IMR-90 (cell line): ENCODE measurements around the gene BTN1A1. TPM values are rescaled to one million over a fixed set of nuclear protein-coding genes. Genes with fewer than 3 reads are reported as not detected.

Experiments used
- ATAC-seq: fragments of 200-7000 bp; cut with Tn5 transposase; 2 replicates; pipeline ENCODE4 v1.9.1; 2020; ENCODE audit warnings: low read depth, mild to moderate bottlenecking, moderate library complexity
- BruUV-seq: library from RNA; stranded (reverse); fragments of 400-500 nt; replicated peaks from 2 replicates; lab custom pipeline; 2021; lab: Mats Ljungman, UMichigan
- CTCF ChIA-PET: fragments of 300-600 bp; formaldehyde crosslinking; extraction: SDS; loops from one replicate; lab custom pipeline; 2021; ENCODE audit warnings: antibody characterized with exemption; lab: Yijun Ruan, JAX
- POLR2A ChIA-PET: fragments of 300-600 bp; sonication (Branson Sonifier 250); formaldehyde crosslinking; loops from one replicate; lab custom pipeline; 2022; ENCODE audit warnings: antibody characterized with exemption; ENCODE audit not compliant: unreplicated experiment; lab: Charles Lee
- DNase-seq: peaks from one replicate; pipeline ENCODE4 v3.0.0; 2013
- H2AFZ ChIP-seq: replicated peaks from 2 replicates; pipeline ENCODE3; 2013; ENCODE audit warnings: low read length, mild to moderate bottlenecking; ENCODE audit not compliant: poor library complexity
- H2AK5ac ChIP-seq: 2 replicates; pipeline ENCODE4 v1.6.1; 2013; ENCODE audit warnings: low read depth, low read length, inconsistent platforms
- H2AK9ac ChIP-seq: replicated peaks from 2 replicates; pipeline ENCODE3; 2013; ENCODE audit warnings: mild to moderate bottlenecking, low read depth, low read length, moderate library complexity; ENCODE audit not compliant: poor library complexity
- H2BK120ac ChIP-seq: 2 replicates; pipeline ENCODE4 v1.6.1; 2013; ENCODE audit warnings: low read depth, low read length, inconsistent platforms
- H2BK15ac ChIP-seq: 3 replicates; pipeline ENCODE4 v1.6.1; 2013; ENCODE audit warnings: low read depth, low read length, inconsistent platforms
- H2BK20ac ChIP-seq: 2 replicates; pipeline ENCODE4 v1.6.1; 2013; ENCODE audit warnings: low read depth, mild to moderate bottlenecking, inconsistent platforms, low read length, moderate library complexity
- H2BK5ac ChIP-seq: 2 replicates; pipeline ENCODE4 v1.6.1; 2013; ENCODE audit warnings: mild to moderate bottlenecking, low read depth, low read length, inconsistent platforms; ENCODE audit not compliant: poor library complexity, severe bottlenecking
- H3K14ac ChIP-seq: replicated peaks from 2 replicates; pipeline ENCODE4 v1.6.1; 2013; ENCODE audit warnings: low read depth, low read length, inconsistent platforms
- H3K18ac ChIP-seq: 2 replicates; pipeline ENCODE4 v1.6.1; 2013; ENCODE audit warnings: low read depth, low read length, control low read depth
- H3K23ac ChIP-seq: 2 replicates; pipeline ENCODE4 v1.6.1; 2013; ENCODE audit warnings: low read depth, low read length, inconsistent platforms
- H3K27ac ChIP-seq: 2 replicates; pipeline ENCODE4 v1.5.1; 2013; ENCODE audit warnings: mild to moderate bottlenecking, control low read depth, low read length; ENCODE audit not compliant: insufficient read depth
- H3K27me3 ChIP-seq: 2 replicates; pipeline ENCODE4 v1.6.1; 2013; ENCODE audit warnings: low read length; ENCODE audit not compliant: control insufficient read depth, insufficient read depth
- H3K36me3 ChIP-seq: 2 replicates; pipeline ENCODE4 v1.6.1; 2013; ENCODE audit warnings: low read length, mixed read lengths; ENCODE audit not compliant: control insufficient read depth, insufficient read depth
- H3K4ac ChIP-seq: 2 replicates; pipeline ENCODE4 v1.6.1; 2013; ENCODE audit warnings: low read depth, low read length, inconsistent platforms
- H3K4me1 ChIP-seq: 2 replicates; pipeline ENCODE4 v1.6.1; 2013; ENCODE audit warnings: low read length, mixed read lengths; ENCODE audit not compliant: control insufficient read depth, insufficient read depth
- H3K4me2 ChIP-seq: 2 replicates; pipeline ENCODE4 v1.6.1; 2013; ENCODE audit warnings: low read depth, mild to moderate bottlenecking, control low read depth, low read length, moderate library complexity
- H3K4me3 ChIP-seq: 2 replicates; pipeline ENCODE4 v1.5.1; 2013; ENCODE audit warnings: low read depth, mild to moderate bottlenecking, control low read depth, low read length, moderate library complexity; ENCODE audit not compliant: insufficient read depth
- H3K56ac ChIP-seq: 2 replicates; pipeline ENCODE4 v1.6.1; 2013; ENCODE audit warnings: low read length, inconsistent platforms; ENCODE audit not compliant: insufficient read depth; ENCODE audit errors: extremely low read depth
- H3K79me1 ChIP-seq, 2 experiments: 2 replicates each; pipeline ENCODE4 v1.6.1; 2013; ENCODE audit warnings: low read length in 2 of 2, inconsistent platforms in 1 of 2, low read depth in 1 of 2
- H3K9ac ChIP-seq: 2 replicates; pipeline ENCODE4 v1.6.1; 2013; ENCODE audit warnings: low read depth, low read length, control low read depth
- H3K9me1 ChIP-seq: 2 replicates; pipeline ENCODE4 v1.6.1; 2013; ENCODE audit warnings: low read length, inconsistent platforms; ENCODE audit not compliant: insufficient read depth
- H3K9me3 ChIP-seq: 2 replicates; pipeline ENCODE4 v1.6.1; 2013; ENCODE audit warnings: low read length; ENCODE audit not compliant: control insufficient read depth, insufficient read depth
- H4K20me1 ChIP-seq: 2 replicates; pipeline ENCODE4 v1.6.1; 2013; ENCODE audit warnings: low read length, inconsistent platforms; ENCODE audit not compliant: insufficient read depth
- H4K5ac ChIP-seq: 2 replicates; pipeline ENCODE4 v1.6.1; 2013; ENCODE audit warnings: mild to moderate bottlenecking, low read depth, low read length, control low read depth
- H4K8ac ChIP-seq, 2 experiments: 2 replicates each; pipeline ENCODE4 v1.6.1; 2013; ENCODE audit warnings: low read depth in 2 of 2, low read length in 2 of 2, control low read depth in 1 of 2, inconsistent platforms in 1 of 2
- H4K91ac ChIP-seq: 2 replicates; pipeline ENCODE4 v1.6.1; 2013; ENCODE audit warnings: low read depth, low read length, inconsistent platforms; ENCODE audit not compliant: insufficient read depth
- BHLHE40 ChIP-seq: fragments of 150-350 bp; IDR thresholded peaks from 2 replicates; pipeline ENCODE4 v1.6.1; 2016; ENCODE audit warnings: mild to moderate bottlenecking, low read depth, low read length
- CEBPB ChIP-seq: IDR thresholded peaks from 2 replicates; pipeline ENCODE4 v1.6.1; 2012; ENCODE audit warnings: low read depth, low read length, improper control_type of control experiment
- CHD1 ChIP-seq: IDR thresholded peaks from 2 replicates; pipeline ENCODE4 v1.6.1; 2012; ENCODE audit warnings: low read depth, low read length, improper control_type of control experiment
- CTCF ChIP-seq: conservative IDR thresholded peaks from 2 replicates; pipeline ENCODE4 v1.5.1; 2012; ENCODE audit warnings: mild to moderate bottlenecking, low read depth, low read length, improper control_type of control experiment
- ELK1 ChIP-seq: fragments of 150-350 bp; IDR thresholded peaks from 2 replicates; pipeline ENCODE4 v1.6.1; 2016; ENCODE audit warnings: low read depth, mild to moderate bottlenecking, low read length, moderate library complexity, borderline replicate concordance
- FOS ChIP-seq: fragments of 150-350 bp; IDR thresholded peaks from 2 replicates; pipeline ENCODE4 v1.6.1; 2016; ENCODE audit warnings: low read depth, low read length
- MAFK ChIP-seq: IDR thresholded peaks from 2 replicates; pipeline ENCODE4 v1.6.1; 2012; ENCODE audit warnings: low read depth, low read length, improper control_type of control experiment
- MXI1 ChIP-seq: IDR thresholded peaks from 2 replicates; pipeline ENCODE4 v1.6.1; 2012; ENCODE audit warnings: low read depth, mild to moderate bottlenecking, low read length, moderate library complexity, borderline replicate concordance
- NFE2L2 ChIP-seq: fragments of 150-350 bp; IDR thresholded peaks from 2 replicates; pipeline ENCODE4 v1.6.1; 2016; ENCODE audit warnings: low read depth, mild to moderate bottlenecking, low read length
- RAD21 ChIP-seq: IDR thresholded peaks from 2 replicates; pipeline ENCODE4 v1.6.1; 2012; ENCODE audit warnings: low read length, improper control_type of control experiment
- RCOR1 ChIP-seq: IDR thresholded peaks from 2 replicates; pipeline ENCODE4 v1.6.1; 2012; ENCODE audit warnings: mild to moderate bottlenecking, low read length, improper control_type of control experiment; ENCODE audit not compliant: insufficient replicate concordance
- RFX5 ChIP-seq: IDR thresholded peaks from 2 replicates; pipeline ENCODE4 v1.8.0; 2012; ENCODE audit warnings: low read depth, mild to moderate bottlenecking, low read length, moderate library complexity
- SMC3 ChIP-seq: fragments of 150-350 bp; IDR thresholded peaks from 2 replicates; pipeline ENCODE4 v1.6.1; 2016; ENCODE audit warnings: low read depth, mild to moderate bottlenecking, antibody characterized with exemption, low read length, moderate library complexity
- USF2 ChIP-seq: fragments of 150-350 bp; IDR thresholded peaks from 2 replicates; pipeline ENCODE4 v1.6.1; 2017; ENCODE audit warnings: mild to moderate bottlenecking, antibody characterized with exemption, low read length, low read depth
- WGBS, 2 experiments: methylation state at CpG; one replicate each; pipeline versions ENCODE4 v1.1.5 to v1.1.7; 2013; ENCODE audit warnings: missing lambda C conversion rate in 2 of 2; ENCODE audit not compliant: insufficient read length in 1 of 2; ENCODE audit errors: extremely low coverage in 2 of 2; 5-methylcytosine and 5-hydroxymethylcytosine counted together
- dilution Hi-C: fragments of 300-500 bp; cut with HindIII; formaldehyde crosslinking; loops from one replicate; pipeline ENCODE4 v1.14.3; 2018; ENCODE audit warnings: low sequenced_read_pairs; ENCODE audit not compliant: unreplicated experiment
- in situ Hi-C: fragments of 300-500 bp; cut with MboI; formaldehyde crosslinking; loops from 3 replicates; pipeline ENCODE4 v1.14.3; 2019; ENCODE audit warnings: low sequenced_read_pairs, inconsistent platforms, mixed read lengths
- intact Hi-C: fragments of 100-400 bp; cut with micrococcal nuclease; formaldehyde crosslinking; loops from 2 replicates; pipeline ENCODE4 v1.10.0; 2022
- polyA plus RNA-seq, 3 experiments: library from polyadenylated mRNA; depleted of rRNA; stranded (reverse); fragments of >200 nt; gene quantifications; 2 replicates each; pipeline ENCODE4 v1.2.3, GENCODE V29; 2012; ENCODE audit warnings: low replicate concordance in 1 of 3
- total RNA-seq: library from RNA; depleted of rRNA; stranded (reverse); fragments of >200 nt; gene quantifications from 2 replicates; pipeline ENCODE4 v1.2.3, GENCODE V29; 2012

Gene BTN1A1
- total and polyA plus RNA-seq, 2 of the 4 experiments (the other 2 are of a cell fraction): not detected

GRCh38 chr6:26489996-26490964 is 9.8 kb upstream of the BTN1A1 start:
- Histone ChIP-seq H3K79me1 (no peaks in the 10 kb centered on the region), H2AFZ (no peak overlapping the region), H3K9me1 (no peaks in the 10 kb centered on the region), H3K36me3 (no peaks in the 10 kb centered on the region), H4K8ac (no peak overlapping the region), H3K56ac (no peak overlapping the region), H3K4ac (no peak overlapping the region), H3K4me3 (no peak overlapping the region), H2AK5ac (no peak overlapping the region), H3K9ac (no peak overlapping the region), H4K91ac (no peak overlapping the region), H2BK120ac (no peak overlapping the region), H2BK15ac (no peak overlapping the region), H3K4me1 (no peaks in the 10 kb centered on the region), H2BK20ac (no peak overlapping the region), H2AK9ac (no peak overlapping the region), H3K4me2 (no peak overlapping the region), H3K23ac (no peak overlapping the region), H3K27ac (no peak overlapping the region), H3K18ac (no peak overlapping the region), H3K27me3 (peaks cover 2% of the 10 kb centered on the region), H4K20me1 (no peaks in the 10 kb centered on the region), H4K5ac (no peak overlapping the region), H2BK5ac (no peak overlapping the region), H3K14ac (no peak overlapping the region), H3K9me3 (peaks cover 3% of the 10 kb centered on the region; the same call in 1 of the 2 replicates)
- ChIA-PET CTCF (interaction anchor here (0.5 to 0.8 kb wide), 3 partner anchors 14 to 148 kb away, joined by 3 to 5 read pairs (median 3); no protein-coding TSS in a partner anchor), POLR2A (no interaction called here)
- 75% methylated on average over 2 of the region's 8 CpGs; no CpG with 5 or more reads in 1 of the 2 experiments for WGBS, 2 experiments
- BruUV-seq: no TSS peak
- dilution Hi-C loops (no loop called here), intact Hi-C loops (no loop called here), in situ Hi-C loops (no loop called here)
- no peak for DNase-seq
- no peak for ATAC-seq
- no peak for TF ChIP-seq MXI1
- TF ChIP-seq ELK1: no peak
- no peak for TF ChIP-seq FOS
- TF ChIP-seq CTCF: no peak
- no peak for TF ChIP-seq SMC3
- TF ChIP-seq RCOR1: no peak
- TF ChIP-seq RAD21: no peak
- no peak for TF ChIP-seq NFE2L2
- TF ChIP-seq CEBPB: no peak
- no peak for TF ChIP-seq RFX5
- TF ChIP-seq USF2: no peak
- TF ChIP-seq MAFK: no peak
- TF ChIP-seq CHD1: no peak
- TF ChIP-seq BHLHE40: no peak
